Mesodermal cell (in vitro differentiated cells): ENCODE results near the gene CXCL1. TPM values are rescaled to one million over a fixed set of nuclear protein-coding genes. Genes with fewer than 3 reads are reported as not detected.

Experiments
- H3K27ac ChIP-seq: 2 replicates; pipeline ENCODE4 v1.7.0; 2013; ENCODE audit warnings: mild to moderate bottlenecking, low read depth, low read length, moderate library complexity; ENCODE audit not compliant: severe bottlenecking
- H3K36me3 ChIP-seq: 2 replicates; pipeline ENCODE4 v1.7.1; 2013; ENCODE audit warnings: mild to moderate bottlenecking, low read length, moderate library complexity; ENCODE audit not compliant: control insufficient read depth, insufficient read depth
- H3K4me1 ChIP-seq: one replicate; pipeline ENCODE4 v1.7.1; 2013; ENCODE audit warnings: mild to moderate bottlenecking, low read length; ENCODE audit not compliant: insufficient read depth, control insufficient read depth, poor library complexity, severe bottlenecking
- H3K4me3 ChIP-seq: 2 replicates; pipeline ENCODE4 v1.7.0; 2013; ENCODE audit warnings: low read length, control low read depth, mild to moderate bottlenecking; ENCODE audit not compliant: insufficient read depth, poor library complexity, severe bottlenecking; ENCODE audit errors: extremely low read depth
- H3K9me3 ChIP-seq: 2 replicates; pipeline ENCODE4 v1.7.1; 2013; ENCODE audit warnings: mild to moderate bottlenecking, low read length, moderate library complexity; ENCODE audit not compliant: control insufficient read depth
- WGBS, 2 experiments: methylation state at CpG; one replicate each; pipeline ENCODE4 v1.1.5; 2013; ENCODE audit warnings: missing lambda C conversion rate in 2 of 2; ENCODE audit not compliant: insufficient coverage in 2 of 2; 5-methylcytosine and 5-hydroxymethylcytosine counted together
- polyA plus RNA-seq, 2 experiments: library from polyadenylated mRNA; stranded (reverse); fragments of 50-300 nt; gene quantifications; one replicate each; pipeline ENCODE4 v1.2.3, GENCODE V29; 2013

The CXCL1 gene
- 3.5 TPM for polyA plus RNA-seq (2013, experiment 1 of 2)
- 2.9 TPM for polyA plus RNA-seq (2013, experiment 2 of 2)

- 6 to 13% methylated on average over 50 to 53 of the region's 61 CpGs for WGBS, 2 experiments
- H3K9me3 ChIP-seq: no peaks in the 10 kb centered on the region
- peaks cover 8% of the 10 kb centered on the region for H3K4me1 ChIP-seq
- no peaks in the 10 kb centered on the region for H3K36me3 ChIP-seq
- H3K27ac ChIP-seq: no peak within 1 kb of the TSS
- peak within 1 kb of the TSS; percentile 47 for H3K4me3 ChIP-seq
Observed at GRCh38 chr4:73869130-73870055, at the start of gene CXCL1. Gene CXCL1, plus strand, starts transcription at chr4:73869393. Its CDS starts 78 bp downstream, at chr4:73869471.

- no peaks in the 10 kb centered on the region for H3K4me1 ChIP-seq
- WGBS, 2 experiments: 74 to 100% methylated on average over 1 to 2 of the region's 4 CpGs
- no peak overlapping the region for H3K4me3 ChIP-seq
- H3K9me3 ChIP-seq: no peaks in the 10 kb centered on the region
- no peaks in the 10 kb centered on the region for H3K36me3 ChIP-seq
- no peak overlapping the region for H3K27ac ChIP-seq
Observed at GRCh38 chr4:73821325-73821724, 47.9 kb upstream of the CXCL1 start.

GRCh38 chr4:73822389-73822788 lies 46.8 kb upstream of the CXCL1 start:
- H3K36me3 ChIP-seq: no peaks in the 10 kb centered on the region
- no peak overlapping the region for H3K27ac ChIP-seq
- H3K4me1 ChIP-seq: no peaks in the 10 kb centered on the region
- no peak overlapping the region for H3K4me3 ChIP-seq
- WGBS, 2 experiments: 93 to 100% methylated on average over 2 of the region's 3 CpGs
- H3K9me3 ChIP-seq: no peaks in the 10 kb centered on the region

- Histone ChIP-seq H3K27ac (no peak overlapping the region), H3K9me3 (no peaks in the 10 kb centered on the region), H3K4me1 (no peaks in the 10 kb centered on the region), H3K4me3 (no peak overlapping the region), H3K36me3 (no peaks in the 10 kb centered on the region)
Observed at GRCh38 chr4:73822812-73823504, 46.2 kb upstream of the CXCL1 start.

- no peaks in the 10 kb centered on the region for H3K36me3 ChIP-seq
- no peak overlapping the region for H3K4me3 ChIP-seq
- no peaks in the 10 kb centered on the region for H3K9me3 ChIP-seq
- no peaks in the 10 kb centered on the region for H3K4me1 ChIP-seq
- no peak overlapping the region for H3K27ac ChIP-seq
Observed at GRCh38 chr4:73823760-73824159, 45.4 kb upstream of the CXCL1 start.

GRCh38 chr4:73828956-73829355 lies 40.2 kb upstream of the CXCL1 start:
- Histone ChIP-seq H3K9me3 (no peaks in the 10 kb centered on the region), H3K4me3 (no peak overlapping the region), H3K36me3 (no peaks in the 10 kb centered on the region), H3K27ac (no peak overlapping the region), H3K4me1 (no peaks in the 10 kb centered on the region)
- WGBS, 2 experiments: 81 to 100% methylated on average over 1 to 2 of the region's 3 CpGs

GRCh38 chr4:73831569-73831968 lies 37.6 kb upstream of the CXCL1 start:
- no peak overlapping the region for H3K27ac ChIP-seq
- H3K4me1 ChIP-seq: no peaks in the 10 kb centered on the region
- WGBS, 2 experiments: no CpG with 5 or more reads among the region's 2 CpGs

GRCh38 chr4:73832651-73833237 lies 36.4 kb upstream of the CXCL1 start:
- Histone ChIP-seq H3K36me3 (no peaks in the 10 kb centered on the region), H3K4me1 (no peaks in the 10 kb centered on the region), H3K27ac (no peak overlapping the region), H3K4me3 (no peak overlapping the region), H3K9me3 (no peaks in the 10 kb centered on the region)
- 57 to 100% methylated on average over 1 of the region's 1 CpG for WGBS, 2 experiments

More at GRCh38 chr4:73831569-73831968, 37.6 kb upstream of the CXCL1 start:
- H3K36me3 ChIP-seq: no peaks in the 10 kb centered on the region
- H3K4me3 ChIP-seq: no peak overlapping the region
- no peaks in the 10 kb centered on the region for H3K9me3 ChIP-seq

- Histone ChIP-seq H3K4me1 (no peaks in the 10 kb centered on the region), H3K4me3 (peak within 1 kb of the TSS; percentile 35), H3K36me3 (no peaks in the 10 kb centered on the region), H3K27ac (no peak within 1 kb of the TSS), H3K9me3 (no peaks in the 10 kb centered on the region)
- 6 to 8% methylated on average over 24 to 34 of the region's 41 CpGs for WGBS, 2 experiments
Observed at GRCh38 chr4:73836373-73837279, 32.6 kb upstream of the CXCL1 start, which contains the start of gene CXCL6. Gene CXCL6, plus strand, starts transcription at chr4:73836678. Its CDS starts 73 bp downstream, at chr4:73836751.

GRCh38 chr4:73839071-73839470 lies 30.1 kb upstream of the CXCL1 start:
- Histone ChIP-seq H3K4me3 (no peak overlapping the region), H3K27ac (no peak overlapping the region), H3K36me3 (no peaks in the 10 kb centered on the region), H3K9me3 (no peaks in the 10 kb centered on the region), H3K4me1 (no peaks in the 10 kb centered on the region)
- WGBS, 2 experiments: 81 to 93% methylated on average over 3 of the region's 5 CpGs
